RPMI7951 (cell line): ENCODE results near the gene ARPC3. TPM values are rescaled to one million over a fixed set of nuclear protein-coding genes. Genes with fewer than 3 reads are reported as not detected.
"Not testable (repeated sequence)": the region's sequence is repeated elsewhere in the genome, so short reads cannot be mapped to it uniquely, and the experiment has no call there.

Experiments
- DNase-seq: peaks from one replicate; pipeline ENCODE4 v3.0.0-alpha.2; 2012; ENCODE audit warnings: low read depth
- total RNA-seq: library from RNA; depleted of rRNA; stranded (reverse); fragments of >200 nt; shearing (Covaris generic); gene quantifications from 2 replicates; pipeline ENCODE4 v1.2.3, GENCODE V29; 2014; rRNA removed

ARPC3 gene
- total RNA-seq: 501 and 524 TPM in 2 replicates

GRCh38 chr12:110449799-110450497 is at the start of gene ARPC3:
Gene ARPC3, minus strand, starts transcription at chr12:110450337. Its CDS starts 77 bp downstream, at chr12:110450260.
- DNase-seq: peak; percentile 91

DNA sequence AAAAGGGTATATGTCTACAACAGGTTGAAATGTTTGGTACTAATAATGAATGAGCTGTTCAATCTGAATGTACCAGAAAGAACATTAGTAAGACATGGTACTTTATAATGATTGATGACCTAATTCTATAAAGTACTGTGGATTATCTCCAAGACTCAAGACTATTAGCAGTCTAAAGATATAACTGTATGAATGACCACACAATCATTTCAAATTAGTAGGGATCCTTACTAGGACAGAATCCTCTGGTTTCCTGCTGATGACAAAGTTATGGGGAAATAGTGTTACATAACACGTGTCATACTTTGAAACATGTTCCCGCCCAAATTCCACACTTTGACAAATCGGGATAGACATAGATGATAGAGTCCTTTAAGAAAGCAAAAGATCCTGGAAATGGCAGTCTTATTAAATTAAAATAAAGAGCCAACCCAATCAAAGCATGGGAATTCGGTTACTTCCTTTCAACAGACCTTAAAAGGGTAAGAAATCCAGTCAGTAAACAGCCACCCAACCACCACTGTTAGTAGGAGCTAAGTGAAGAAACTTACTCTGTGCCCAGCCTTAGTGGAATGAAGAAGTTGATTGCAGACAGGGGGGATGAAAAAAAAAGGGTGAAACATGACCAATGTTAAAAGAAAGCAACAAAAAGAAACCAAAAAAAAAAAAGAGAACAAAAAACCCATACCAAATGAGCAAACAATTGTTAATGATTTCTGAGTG is 49.0 kb upstream of the ARPC3 start:
- DNase-seq: peak; percentile 30

DNA sequence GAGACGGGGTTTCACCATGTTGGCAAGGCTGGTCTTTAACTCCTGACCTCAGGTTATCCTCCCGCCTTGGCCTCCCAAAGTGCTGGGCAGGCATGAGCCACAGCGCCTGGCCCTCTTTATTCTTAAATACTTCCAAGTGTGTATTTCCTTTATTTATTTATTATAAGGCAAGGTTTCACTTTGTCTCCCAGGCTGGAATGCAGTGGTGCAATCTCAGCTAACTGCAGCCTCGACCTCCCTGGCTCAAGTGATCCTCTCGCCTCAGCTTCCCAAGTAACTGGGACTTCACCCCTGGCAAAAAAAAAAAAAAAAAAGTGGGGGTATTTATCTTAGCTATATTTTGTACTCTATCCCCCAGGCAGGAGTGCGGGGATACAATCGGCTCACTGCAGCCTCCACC is 25.3 kb upstream of the ARPC3 start:
- no peak for DNase-seq

DNA sequence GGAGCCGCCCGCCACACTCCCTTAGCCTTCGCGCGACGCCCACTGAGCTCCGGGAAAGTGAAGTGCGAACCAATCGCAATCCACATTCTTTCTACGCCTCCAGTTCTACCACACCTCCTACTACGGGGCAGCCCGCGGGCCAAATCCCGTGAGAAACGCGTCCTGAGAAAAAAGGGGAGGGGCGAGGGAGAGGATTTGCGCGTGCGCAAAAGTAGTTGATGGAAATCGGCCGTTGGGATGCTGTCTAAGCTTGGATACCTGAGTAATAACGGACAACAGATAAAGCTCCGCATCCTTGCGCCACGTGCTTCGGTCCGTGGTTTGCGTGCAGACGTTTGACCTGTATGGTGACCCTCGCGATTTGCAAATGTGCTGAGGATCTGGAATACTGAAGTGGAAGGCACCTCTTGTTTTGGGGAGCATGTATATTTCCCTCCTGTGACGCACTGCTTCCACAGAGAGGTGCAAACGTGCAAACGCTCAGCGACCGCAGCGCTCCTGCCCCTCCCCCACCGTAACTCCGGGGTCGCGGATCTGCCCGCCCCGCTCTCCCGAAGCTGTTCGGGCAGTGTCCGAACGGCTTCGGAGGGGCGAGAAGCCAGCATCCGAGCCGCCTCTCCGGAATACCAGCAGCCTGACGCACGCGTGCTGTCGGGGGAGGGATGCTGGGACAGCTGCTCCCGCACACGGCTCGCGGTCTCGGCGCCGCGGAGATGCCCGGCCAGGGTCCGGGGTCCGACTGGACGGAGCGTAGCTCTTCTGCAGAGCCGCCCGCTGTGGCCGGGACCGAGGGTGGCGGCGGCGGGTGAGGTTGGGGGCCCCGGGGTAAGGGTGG is 18.3 kb upstream of the ARPC3 start, which contains the start of the genes FAM216A and GPN3:
Gene FAM216A, plus strand, starts transcription at position 632 of the 835 bp plus-strand sequence. Its CDS starts 31 bp downstream, at position 663.
Gene GPN3, minus strand, starts transcription at position 44 of the 835 bp plus-strand sequence. CDS start 54 bp downstream, outside the sequence.
- peak; percentile 97 for DNase-seq

DNA sequence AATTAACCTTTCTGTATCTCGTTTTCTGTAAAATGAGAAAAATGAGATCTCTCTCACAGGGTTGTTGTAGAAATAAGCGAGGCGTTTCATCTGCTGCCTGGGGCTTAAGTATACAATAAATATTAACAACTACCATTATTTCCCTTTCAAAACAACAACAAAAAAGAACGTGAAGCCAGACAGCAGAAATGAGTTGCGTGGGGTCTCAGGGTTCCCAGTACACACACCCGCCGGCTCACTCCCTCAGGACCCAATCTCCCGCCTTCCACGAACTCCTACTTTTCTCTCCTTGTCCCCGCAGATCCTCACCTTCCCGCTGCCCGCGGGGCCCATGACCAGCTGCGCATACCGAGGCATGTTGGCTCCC is 17.7 kb upstream of the ARPC3 start:
- DNase-seq: no peak

GRCh38 chr12:110466791-110467190 is 16.7 kb upstream of the ARPC3 start:
- no peak for DNase-seq

- not testable (repeated sequence) for DNase-seq
Observed at GRCh38 chr12:110465765-110466164, 15.6 kb upstream of the ARPC3 start.

- no peak for DNase-seq
Observed at GRCh38 chr12:110465024-110465423, 14.9 kb upstream of the ARPC3 start.

DNA sequence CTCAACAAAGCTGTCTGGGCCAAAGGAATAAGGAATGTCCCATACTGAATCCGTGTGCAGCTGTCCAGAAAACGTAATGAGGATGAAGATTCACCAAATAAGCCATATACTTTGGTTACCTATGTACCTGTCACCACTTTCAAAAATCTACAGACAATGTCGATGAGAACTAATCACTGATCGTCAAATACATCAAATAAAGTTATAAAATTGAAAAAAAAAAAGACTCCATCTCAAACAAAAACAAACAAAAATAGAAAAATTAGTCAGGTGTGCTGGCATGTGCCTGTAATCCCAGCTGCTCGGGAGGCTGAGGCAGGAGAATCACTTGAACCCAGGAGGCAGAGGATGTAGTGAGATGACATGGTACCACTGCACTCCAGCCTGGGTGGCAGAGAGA is 11.1 kb upstream of the ARPC3 start:
- not testable (repeated sequence) for DNase-seq

DNA sequence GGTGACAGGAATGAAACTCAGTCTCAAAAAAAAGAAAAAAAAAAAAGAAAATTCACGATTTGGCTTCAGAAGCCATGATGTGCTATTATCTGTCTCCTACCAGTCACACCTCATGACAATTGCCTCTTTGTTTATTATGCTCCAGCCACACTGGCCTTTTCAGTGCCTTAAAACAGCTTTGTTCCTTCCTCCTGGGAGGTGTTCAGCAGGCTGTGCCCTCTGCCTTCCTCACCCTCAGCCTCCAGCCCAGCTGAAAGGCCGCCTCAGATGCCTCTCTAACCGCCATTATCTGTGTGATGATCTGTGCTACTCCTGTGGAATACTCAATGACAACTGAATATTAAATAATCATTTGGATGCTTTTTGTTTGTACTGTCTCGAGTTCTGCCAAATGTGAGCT is 8.6 kb upstream of the ARPC3 start:
- no peak for DNase-seq

DNA sequence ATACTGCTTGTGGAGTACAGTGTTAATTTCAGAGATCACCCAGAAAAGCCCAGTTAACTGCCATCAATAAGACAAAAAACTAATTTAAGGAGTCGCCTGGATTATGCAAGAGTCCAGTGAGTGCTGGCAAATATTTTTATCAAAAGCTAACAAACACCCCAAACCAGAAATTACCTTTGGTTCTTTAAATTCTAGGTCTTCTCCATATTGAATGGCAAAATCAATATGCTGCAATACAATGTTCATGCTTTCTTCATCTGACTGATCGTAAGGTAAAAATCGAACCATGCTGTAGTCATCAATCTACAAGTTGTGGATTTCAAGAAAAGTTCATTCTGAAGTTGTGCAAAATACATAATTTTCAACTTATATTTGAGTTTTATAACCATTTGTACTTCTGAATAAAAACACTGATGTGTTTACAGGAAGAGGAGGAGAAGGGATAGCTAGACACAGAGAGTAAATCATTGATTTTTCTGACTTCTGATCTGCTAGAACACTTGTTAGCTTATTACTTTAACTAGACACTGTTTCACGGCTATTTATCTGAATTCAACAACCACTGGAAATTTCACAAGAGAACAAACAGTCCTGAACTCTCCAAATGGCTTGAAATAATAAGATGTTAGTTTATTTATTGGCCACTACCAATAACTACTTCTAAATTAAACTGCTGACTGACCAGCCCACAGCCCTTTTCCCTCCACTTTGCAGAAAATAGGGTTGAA is 3.6 kb upstream of the ARPC3 start:
- no peak for DNase-seq

GRCh38 chr12:110451263-110451662 is 1.1 kb upstream of the ARPC3 start:
- DNase-seq: no peak

- no peak for DNase-seq
Observed at GRCh38 chr12:110444455-110444854, 5.7 kb downstream of the ARPC3 start.

DNA sequence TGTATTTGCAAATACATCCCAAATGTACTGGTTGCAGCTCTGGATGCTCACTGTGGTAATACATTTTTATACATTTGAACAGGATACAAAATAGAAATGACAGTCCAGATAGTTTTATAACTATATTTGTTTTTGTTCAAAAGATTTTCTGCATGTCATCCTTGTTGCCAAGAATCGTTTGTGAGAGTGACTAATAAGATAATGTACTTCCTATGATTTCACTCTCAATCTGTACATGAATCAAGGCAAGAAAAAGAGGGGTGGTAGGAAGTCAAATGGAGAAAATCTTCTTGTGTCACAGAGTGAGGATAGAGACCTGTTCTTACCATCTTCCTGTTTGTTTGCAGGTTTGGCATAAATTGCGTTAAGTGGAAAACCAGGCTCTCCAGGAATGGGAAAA is 13.9 kb downstream of the ARPC3 start:
- DNase-seq: no peak

- DNase-seq: no peak
Observed at GRCh38 chr12:110431957-110432587, 18.1 kb downstream of the ARPC3 start.

- DNase-seq: not testable (repeated sequence)
Observed at GRCh38 chr12:110429676-110430075, 20.5 kb downstream of the ARPC3 start.

DNA sequence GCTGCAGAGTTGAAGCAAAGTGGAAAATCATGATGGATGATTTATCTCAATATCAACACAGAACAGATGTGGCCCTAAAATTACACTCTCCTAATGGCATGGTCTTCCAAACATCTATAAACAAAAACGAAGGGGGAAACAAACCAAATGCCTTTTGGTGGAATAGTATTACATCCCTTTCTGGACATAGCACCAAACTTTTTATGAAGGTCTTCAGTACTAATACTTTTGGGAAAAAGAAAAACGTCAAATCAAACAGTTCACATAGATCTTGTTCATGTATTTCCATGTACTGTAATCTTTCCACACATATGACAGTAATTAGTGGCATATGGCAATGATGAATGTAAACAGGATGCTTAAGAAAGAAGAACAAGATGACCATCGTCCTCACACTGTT is 23.7 kb downstream of the ARPC3 start:
- DNase-seq: peak; percentile 13

- DNase-seq: no peak
Observed at GRCh38 chr12:110424237-110424636, 25.9 kb downstream of the ARPC3 start.

- DNase-seq: no peak
Observed at GRCh38 chr12:110421701-110422100, 28.4 kb downstream of the ARPC3 start.

- no peak for DNase-seq
Observed at GRCh38 chr12:110421159-110421661, 28.9 kb downstream of the ARPC3 start.

DNA sequence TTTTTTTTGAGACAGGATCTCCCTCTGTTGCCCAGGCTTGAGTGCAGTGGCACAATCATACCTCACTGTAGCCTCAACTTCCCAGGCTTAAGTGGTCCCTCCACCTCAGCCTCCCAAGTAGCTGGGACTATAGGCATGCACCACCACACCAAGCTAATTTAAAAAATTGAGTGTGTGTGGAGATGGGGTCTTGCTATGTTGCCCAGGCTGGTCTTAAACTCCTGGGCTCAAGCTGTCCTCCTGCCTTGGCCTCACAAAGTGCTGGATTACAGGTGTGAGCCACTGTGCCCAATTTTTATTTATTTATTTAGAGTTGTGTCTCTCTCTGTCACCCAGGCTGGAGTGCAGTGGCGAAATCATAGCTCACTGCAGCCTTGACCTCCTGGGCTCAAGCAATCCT is 29.5 kb downstream of the ARPC3 start:
- not testable (repeated sequence) for DNase-seq
